Activated CD8-positive, alpha-beta memory T cell treated with anti-CD3 and anti-CD28 coated beads for 36 hours (primary cell): Measurements from ENCODE around the gene PRKCH. TPM values are rescaled to one million over a fixed set of nuclear protein-coding genes. Genes with fewer than 3 reads are reported as not detected.

Source experiments
- CTCF ChIA-PET: fragments of 350-600 bp; sonication (Branson Sonifier 250); formaldehyde crosslinking; loops from one replicate; lab custom pipeline; 2021; ENCODE audit warnings: antibody characterized with exemption; lab: Charles Lee
- POLR2A ChIA-PET: fragments of 350-600 bp; sonication (Branson Sonifier 250); formaldehyde crosslinking; loops from one replicate; lab custom pipeline; 2021; ENCODE audit warnings: antibody characterized with exemption; lab: Charles Lee
- total RNA-seq, 2 experiments: library from RNA; stranded (reverse); gene quantifications; one replicate each; pipeline ENCODE4 v1.2.3, GENCODE V29; 2021

PRKCH gene
- total RNA-seq, 2 experiments from 2014 or later = 185 to 189 TPM

GRCh38 chr14:61343991-61344405, 22.6 kb downstream of the PRKCH start:
- CTCF ChIA-PET = interaction anchor here (0.8 to 1.3 kb wide), 4 partner anchors 11 to 35 kb away, joined by 3 to 6 read pairs (median 5); no protein-coding TSS in a partner anchor
- POLR2A ChIA-PET = interaction anchor here (0.9 to 2.2 kb wide), 4 partner anchors 11 to 45 kb away, joined by 3 to 23 read pairs (median 4); partner anchors contain the start of gene PRKCH

GRCh38 chr14:61344437-61345150, 23.2 kb downstream of the PRKCH start:
- ChIA-PET CTCF (interaction anchor here (0.8 to 1.3 kb wide), 4 partner anchors 12 to 38 kb away, joined by 3 to 6 read pairs (median 4); no protein-coding TSS in a partner anchor), POLR2A (interaction anchor here (0.5 to 2.2 kb wide), 5 partner anchors 12 to 63 kb away, joined by 3 to 23 read pairs (median 4); partner anchors contain the start of gene PRKCH)

GRCh38 chr14:61345151-61345482, 23.7 kb downstream of the PRKCH start:
- POLR2A ChIA-PET = interaction anchor here (2.2 kb wide), 1 partner anchor 12 kb away, joined by 23 read pairs; no protein-coding TSS in a partner anchor

GRCh38 chr14:61346221-61346620, 24.8 kb downstream of the PRKCH start:
- POLR2A ChIA-PET = interaction anchor here (0.6 to 3.3 kb wide), 6 partner anchors 13 to 82 kb away, joined by 3 to 20 read pairs (median 4); partner anchors contain the start of gene PRKCH
- CTCF ChIA-PET = interaction anchor here (1.1 to 2.2 kb wide), 4 partner anchors 13 to 23 kb away, joined by 3 to 9 read pairs (median 4); no protein-coding TSS in a partner anchor

More at GRCh38 chr14:61345151-61345482, 23.7 kb downstream of the PRKCH start:
- CTCF ChIA-PET = interaction anchor here (1.3 to 2.2 kb wide), 3 partner anchors 22 to 37 kb away, joined by 3 to 9 read pairs (median 3); no protein-coding TSS in a partner anchor

GRCh38 chr14:61346793-61347192, 25.4 kb downstream of the PRKCH start:
- POLR2A ChIA-PET = interaction anchor here (0.7 to 3.3 kb wide), 3 partner anchors 13 to 34 kb away, joined by 4 to 20 read pairs (median 6); partner anchors contain the start of gene PRKCH

GRCh38 chr14:61347826-61348443, 26.6 kb downstream of the PRKCH start:
- POLR2A ChIA-PET = interaction anchor here (0.5 to 3.3 kb wide), 8 partner anchors 8 to 131 kb away, joined by 3 to 20 read pairs (median 4); partner anchors contain the start of gene PRKCH
- CTCF ChIA-PET = interaction anchor here (0.6 to 1.1 kb wide), 3 partner anchors 9 to 61 kb away, joined by 3 to 6 read pairs (median 4); no protein-coding TSS in a partner anchor

More at GRCh38 chr14:61346793-61347192, 25.4 kb downstream of the PRKCH start:
- CTCF ChIA-PET = interaction anchor here (1.1 to 2.2 kb wide), 4 partner anchors 14 to 23 kb away, joined by 3 to 9 read pairs (median 4); no protein-coding TSS in a partner anchor

GRCh38 chr14:61350427-61351270, 29.3 kb downstream of the PRKCH start:
- POLR2A ChIA-PET = interaction anchor here (1.1 to 1.3 kb wide), 2 partner anchors 20 to 25 kb away, joined by 3 to 5 read pairs; no protein-coding TSS in a partner anchor
- CTCF ChIA-PET = interaction anchor here (0.7 to 1.7 kb wide), 7 partner anchors 8 to 88 kb away, joined by 3 to 5 read pairs (median 3); no protein-coding TSS in a partner anchor

- ChIA-PET CTCF (interaction anchor here (1.0 to 1.7 kb wide), 6 partner anchors 9 to 87 kb away, joined by 3 to 5 read pairs (median 4); no protein-coding TSS in a partner anchor), POLR2A (interaction anchor here (1.1 kb wide), 1 partner anchor 25 kb away, joined by 3 read pairs; no protein-coding TSS in a partner anchor)
These were observed 30.1 kb downstream of the PRKCH start for GRCh38 chr14:61351477-61351876.

GRCh38 chr14:61355892-61356325, 34.5 kb downstream of the PRKCH start:
- ChIA-PET CTCF (interaction anchor here (1.5 kb wide), 1 partner anchor 33 kb away, joined by 4 read pairs; no protein-coding TSS in a partner anchor), POLR2A (no interaction called here)

- POLR2A ChIA-PET = interaction anchor here (0.7 to 0.9 kb wide), 2 partner anchors 9 to 10 kb away, joined by 3 read pairs; no protein-coding TSS in a partner anchor
- CTCF ChIA-PET = interaction anchor here (1.0 to 1.5 kb wide), 5 partner anchors 9 to 118 kb away, joined by 3 to 4 read pairs (median 4); no protein-coding TSS in a partner anchor
These were observed 35.7 kb downstream of the PRKCH start for GRCh38 chr14:61357123-61357522.

GRCh38 chr14:61358554-61359226, 37.3 kb downstream of the PRKCH start:
- ChIA-PET CTCF (no interaction called here), POLR2A (interaction anchor here (0.7 kb wide), 1 partner anchor 204 kb away, joined by 3 read pairs; no protein-coding TSS in a partner anchor)

- POLR2A ChIA-PET = no interaction called here
- CTCF ChIA-PET = interaction anchor here (0.7 to 0.9 kb wide), 2 partner anchors 10 to 13 kb away, joined by 3 read pairs; no protein-coding TSS in a partner anchor
These were observed 39.6 kb downstream of the PRKCH start for GRCh38 chr14:61360796-61361525.

GRCh38 chr14:61362072-61362750, 40.8 kb downstream of the PRKCH start:
- CTCF ChIA-PET = interaction anchor here (0.6 kb wide), 1 partner anchor 348 kb away, joined by 3 read pairs; no protein-coding TSS in a partner anchor
- POLR2A ChIA-PET = interaction anchor here (0.7 kb wide), 2 partner anchors 191 to 319 kb away, joined by 7 read pairs; no protein-coding TSS in a partner anchor

GRCh38 chr14:61364243-61364642, 42.9 kb downstream of the PRKCH start:
- POLR2A ChIA-PET = no interaction called here
- CTCF ChIA-PET = interaction anchor here (0.6 kb wide), 1 partner anchor 28 kb away, joined by 3 read pairs; no protein-coding TSS in a partner anchor

- CTCF ChIA-PET = interaction anchor here (1.9 kb wide), 1 partner anchor 35 kb away, joined by 5 read pairs; no protein-coding TSS in a partner anchor
- POLR2A ChIA-PET = no interaction called here
These were observed 44.4 kb downstream of the PRKCH start for GRCh38 chr14:61365667-61366212.
